ENCODE data around the gene GPC6.

The GPC6 gene

GRCh38 chr13:93727211-93728141 lies 500.9 kb downstream of the GPC6 start:
- no peak overlapping the region for H3K18ac ChIP-seq (ENCODE audit: low read length)
- WGBS (ENCODE audit: extremely low coverage, insufficient coverage, low lambda C conversion rate): no CpG with 5 or more reads among the region's 3 CpGs
- DNase-seq: peak; percentile 16

DNA sequence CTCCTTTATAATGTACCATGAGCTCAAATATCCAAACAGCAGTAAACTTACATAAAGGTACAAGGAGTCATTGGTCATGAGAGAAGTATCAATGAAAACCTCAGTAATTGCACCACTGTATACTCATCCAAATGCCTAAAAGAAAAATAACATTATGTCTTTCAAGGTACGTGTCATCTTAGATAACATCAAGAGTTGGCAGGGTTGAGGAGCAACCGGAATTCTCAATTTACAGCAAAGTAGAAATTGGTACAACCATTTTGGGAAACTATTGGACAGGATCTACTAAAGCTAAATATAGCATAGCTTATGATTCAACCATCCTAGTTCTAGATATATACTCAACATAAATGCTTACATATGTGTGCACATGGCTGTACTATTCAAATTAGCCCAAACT lies 502.8 kb downstream of the GPC6 start:
- Histone ChIP-seq H2BK120ac (ENCODE audit: low read depth, low read length) (no peak overlapping the region), H4K8ac (ENCODE audit: low read depth, low read length) (no peak overlapping the region), H3K4me3 (ENCODE audit: low read length) (no peak overlapping the region), H3K36me3 (ENCODE audit: control insufficient read depth, insufficient read depth, low read length) (no peaks in the 10 kb centered on the region), H3K79me2 (ENCODE audit: control insufficient read depth, insufficient read depth, low read length) (no peaks in the 10 kb centered on the region), H4K5ac (ENCODE audit: low read length) (no peak overlapping the region), H2BK15ac (replicated peaks; ENCODE audit: low read depth) (no peak overlapping the region), H3K4ac (ENCODE audit: low read depth, low read length) (no peak overlapping the region), H2AK5ac (ENCODE audit: low read length) (no peak overlapping the region), H3K27me3 (ENCODE audit: insufficient read depth, low read length, poor library complexity) (no peaks in the 10 kb centered on the region), H3K23ac (ENCODE audit: low read length) (no peak overlapping the region), H3K4me1 (ENCODE audit: control insufficient read depth, low read depth, low read length) (no peaks in the 10 kb centered on the region), H3K56ac (ENCODE audit: low read length) (no peak overlapping the region), H3K27ac (ENCODE audit: low read depth, low read length) (no peak overlapping the region), H3K18ac (ENCODE audit: low read length) (no peak overlapping the region), H3K4me2 (ENCODE audit: low read length) (no peak overlapping the region), H3K79me1 (ENCODE audit: low read length) (peaks cover 1% of the 10 kb centered on the region), H3K9ac (ENCODE audit: low read length) (no peak overlapping the region), H2BK5ac (ENCODE audit: low read length) (no peak overlapping the region)
- no CpG with 5 or more reads among the region's 2 CpGs for WGBS (ENCODE audit: extremely low coverage, insufficient coverage, low lambda C conversion rate)
- no peak for DNase-seq

More at GRCh38 chr13:93727211-93728141, 500.9 kb downstream of the GPC6 start:
- Histone ChIP-seq H3K4ac (ENCODE audit: low read depth, low read length) (no peak overlapping the region), H3K4me1 (ENCODE audit: control insufficient read depth, low read depth, low read length) (no peaks in the 10 kb centered on the region), H4K8ac (ENCODE audit: low read depth, low read length) (no peak overlapping the region), H3K56ac (ENCODE audit: low read length) (no peak overlapping the region), H3K27ac (ENCODE audit: low read depth, low read length) (no peak overlapping the region), H3K4me3 (ENCODE audit: low read length) (no peak overlapping the region), H3K79me2 (ENCODE audit: control insufficient read depth, insufficient read depth, low read length) (no peaks in the 10 kb centered on the region), H3K23ac (ENCODE audit: low read length) (no peak overlapping the region), H4K5ac (ENCODE audit: low read length) (no peak overlapping the region), H2BK5ac (ENCODE audit: low read length) (no peak overlapping the region), H2BK120ac (ENCODE audit: low read depth, low read length) (no peak overlapping the region), H3K27me3 (ENCODE audit: insufficient read depth, low read length, poor library complexity) (no peaks in the 10 kb centered on the region), H3K4me2 (ENCODE audit: low read length) (no peak overlapping the region), H3K36me3 (ENCODE audit: control insufficient read depth, insufficient read depth, low read length) (no peaks in the 10 kb centered on the region), H2BK15ac (replicated peaks; ENCODE audit: low read depth) (no peak overlapping the region), H3K9ac (ENCODE audit: low read length) (no peak overlapping the region), H2AK5ac (ENCODE audit: low read length) (no peak overlapping the region), H3K79me1 (ENCODE audit: low read length) (peaks cover 1% of the 10 kb centered on the region)

DNA sequence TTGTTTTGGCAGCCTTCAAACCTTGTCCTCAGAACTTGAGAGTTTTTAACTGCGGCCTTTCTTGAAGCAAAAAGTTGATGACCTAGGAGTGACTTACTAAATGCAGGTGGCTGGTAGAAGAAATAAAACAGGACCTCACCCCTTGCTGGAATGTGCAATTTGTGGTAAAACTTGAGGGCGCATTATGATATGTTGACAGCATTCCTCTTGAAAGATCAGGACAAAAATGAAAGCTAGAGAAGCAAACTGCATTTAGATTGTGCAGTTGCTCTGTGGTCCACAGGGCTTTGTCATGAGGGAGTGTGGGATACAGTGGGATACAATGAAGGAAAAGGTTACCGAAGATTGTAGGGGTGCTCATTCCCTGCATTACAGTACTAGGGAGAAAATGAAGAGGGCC lies 504.2 kb downstream of the GPC6 start:
- WGBS (ENCODE audit: extremely low coverage, insufficient coverage, low lambda C conversion rate): no CpG with 5 or more reads among the region's 3 CpGs
- no peak overlapping the region for H2BK120ac ChIP-seq (ENCODE audit: low read depth, low read length)
- no peak overlapping the region for H3K18ac ChIP-seq (ENCODE audit: low read length)
- no peak for DNase-seq
- H2AK5ac ChIP-seq (ENCODE audit: low read length): no peak overlapping the region
- no peak overlapping the region for H4K5ac ChIP-seq (ENCODE audit: low read length)
- H2BK15ac ChIP-seq (replicated peaks; ENCODE audit: low read depth): no peak overlapping the region
- H3K4me3 ChIP-seq (ENCODE audit: low read length): no peak overlapping the region
- no peaks in the 10 kb centered on the region for H3K4me1 ChIP-seq (ENCODE audit: control insufficient read depth, low read depth, low read length)
- H3K36me3 ChIP-seq (ENCODE audit: control insufficient read depth, insufficient read depth, low read length): no peaks in the 10 kb centered on the region
- H4K8ac ChIP-seq (ENCODE audit: low read depth, low read length): no peak overlapping the region
- H3K79me2 ChIP-seq (ENCODE audit: control insufficient read depth, insufficient read depth, low read length): no peaks in the 10 kb centered on the region
- H3K79me1 ChIP-seq (ENCODE audit: low read length): peaks cover 1% of the 10 kb centered on the region
- no peak overlapping the region for H3K23ac ChIP-seq (ENCODE audit: low read length)
- H3K27me3 ChIP-seq (ENCODE audit: insufficient read depth, low read length, poor library complexity): no peaks in the 10 kb centered on the region
- H3K56ac ChIP-seq (ENCODE audit: low read length): no peak overlapping the region
- no peak overlapping the region for H3K27ac ChIP-seq (ENCODE audit: low read depth, low read length)
- H2BK5ac ChIP-seq (ENCODE audit: low read length): no peak overlapping the region
- no peak overlapping the region for H3K4me2 ChIP-seq (ENCODE audit: low read length)
- no peak overlapping the region for H3K4ac ChIP-seq (ENCODE audit: low read depth, low read length)
- H3K9ac ChIP-seq (ENCODE audit: low read length): no peak overlapping the region

DNA sequence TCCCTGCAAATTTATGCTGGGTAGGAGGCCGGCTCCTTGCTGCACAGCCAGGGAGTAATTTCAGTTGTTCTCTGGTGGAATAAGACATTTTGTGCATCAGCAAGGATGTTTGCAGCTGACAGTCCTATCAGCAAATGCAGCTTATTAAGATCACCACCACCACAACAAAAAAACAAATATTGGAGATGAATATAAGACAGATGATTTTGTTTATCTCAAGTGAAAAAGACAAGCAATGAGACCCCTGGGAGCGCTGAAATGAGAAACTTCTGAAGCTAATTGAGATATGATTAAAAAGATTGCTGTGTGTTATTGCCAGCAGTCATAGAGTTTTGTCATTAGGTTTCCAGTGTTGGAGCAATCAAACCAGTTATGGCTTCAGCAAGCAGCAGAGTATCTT lies 505.6 kb downstream of the GPC6 start:
- Histone ChIP-seq H3K27ac (ENCODE audit: low read depth, low read length) (no peak overlapping the region), H4K5ac (ENCODE audit: low read length) (no peak overlapping the region), H3K79me2 (ENCODE audit: control insufficient read depth, insufficient read depth, low read length) (no peaks in the 10 kb centered on the region), H3K79me1 (ENCODE audit: low read length) (peaks cover 1% of the 10 kb centered on the region), H3K36me3 (ENCODE audit: control insufficient read depth, insufficient read depth, low read length) (no peaks in the 10 kb centered on the region), H2BK120ac (ENCODE audit: low read depth, low read length) (no peak overlapping the region), H3K18ac (ENCODE audit: low read length) (no peak overlapping the region), H2BK15ac (replicated peaks; ENCODE audit: low read depth) (no peak overlapping the region), H3K23ac (ENCODE audit: low read length) (no peak overlapping the region), H3K4me3 (ENCODE audit: low read length) (no peak overlapping the region), H4K8ac (ENCODE audit: low read depth, low read length) (no peak overlapping the region), H2AK5ac (ENCODE audit: low read length) (no peak overlapping the region), H3K4me2 (ENCODE audit: low read length) (no peak overlapping the region), H2BK5ac (ENCODE audit: low read length) (no peak overlapping the region), H3K4ac (ENCODE audit: low read depth, low read length) (no peak overlapping the region), H3K56ac (ENCODE audit: low read length) (no peak overlapping the region), H3K9ac (ENCODE audit: low read length) (no peak overlapping the region), H3K4me1 (ENCODE audit: control insufficient read depth, low read depth, low read length) (no peaks in the 10 kb centered on the region), H3K27me3 (ENCODE audit: insufficient read depth, low read length, poor library complexity) (no peaks in the 10 kb centered on the region)
- no CpG with 5 or more reads among the region's 2 CpGs for WGBS (ENCODE audit: extremely low coverage, insufficient coverage, low lambda C conversion rate)
- DNase-seq: no peak

- Histone ChIP-seq H3K23ac (ENCODE audit: low read length) (no peak overlapping the region), H3K56ac (ENCODE audit: low read length) (no peak overlapping the region), H4K5ac (ENCODE audit: low read length) (no peak overlapping the region), H3K4me3 (ENCODE audit: low read length) (no peak overlapping the region), H4K8ac (ENCODE audit: low read depth, low read length) (no peak overlapping the region), H2BK5ac (ENCODE audit: low read length) (no peak overlapping the region), H3K36me3 (ENCODE audit: control insufficient read depth, insufficient read depth, low read length) (no peaks in the 10 kb centered on the region), H3K27me3 (ENCODE audit: insufficient read depth, low read length, poor library complexity) (no peaks in the 10 kb centered on the region), H2AK5ac (ENCODE audit: low read length) (no peak overlapping the region), H3K79me1 (ENCODE audit: low read length) (no peaks in the 10 kb centered on the region), H3K4me1 (ENCODE audit: control insufficient read depth, low read depth, low read length) (no peaks in the 10 kb centered on the region), H3K9ac (ENCODE audit: low read length) (no peak overlapping the region), H2BK120ac (ENCODE audit: low read depth, low read length) (no peak overlapping the region), H3K27ac (ENCODE audit: low read depth, low read length) (no peak overlapping the region), H3K4me2 (ENCODE audit: low read length) (no peak overlapping the region), H3K79me2 (ENCODE audit: control insufficient read depth, insufficient read depth, low read length) (no peaks in the 10 kb centered on the region), H3K4ac (ENCODE audit: low read depth, low read length) (no peak overlapping the region), H3K18ac (ENCODE audit: low read length) (no peak overlapping the region), H2BK15ac (replicated peaks; ENCODE audit: low read depth) (no peak overlapping the region)
- no peak for DNase-seq
Measured at GRCh38 chr13:93736081-93736480, 509.5 kb downstream of the GPC6 start.

DNA sequence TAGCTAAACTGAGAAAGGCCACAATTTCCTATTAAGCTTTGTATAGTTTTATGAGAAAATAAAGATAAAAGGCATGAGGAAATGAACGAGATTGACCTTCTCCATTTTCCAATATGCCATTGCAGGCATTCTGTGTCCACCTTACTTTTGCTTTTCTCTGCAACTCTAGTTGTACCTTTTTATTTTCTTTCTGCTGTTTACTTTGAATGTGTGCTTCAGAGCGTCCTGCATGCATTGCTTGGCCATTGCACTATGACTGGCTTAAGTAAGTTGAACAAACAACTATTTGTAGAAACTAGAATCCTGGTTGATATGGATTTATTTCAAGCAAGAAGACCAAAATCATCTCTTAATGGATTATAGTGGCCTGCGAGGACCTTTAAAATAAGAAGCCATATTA lies 510.3 kb downstream of the GPC6 start:
- no peaks in the 10 kb centered on the region for H3K4me1 ChIP-seq (ENCODE audit: control insufficient read depth, low read depth, low read length)
- no peak for DNase-seq

More for the DNA sequence above, 510.3 kb downstream of the GPC6 start:
- Histone ChIP-seq H3K36me3 (ENCODE audit: control insufficient read depth, insufficient read depth, low read length) (no peaks in the 10 kb centered on the region), H3K27ac (ENCODE audit: low read depth, low read length) (no peak overlapping the region), H3K79me1 (ENCODE audit: low read length) (no peaks in the 10 kb centered on the region), H4K5ac (ENCODE audit: low read length) (no peak overlapping the region), H2BK120ac (ENCODE audit: low read depth, low read length) (no peak overlapping the region), H3K9ac (ENCODE audit: low read length) (no peak overlapping the region), H3K23ac (ENCODE audit: low read length) (no peak overlapping the region), H2AK5ac (ENCODE audit: low read length) (no peak overlapping the region), H2BK5ac (ENCODE audit: low read length) (no peak overlapping the region), H3K56ac (ENCODE audit: low read length) (no peak overlapping the region), H3K79me2 (ENCODE audit: control insufficient read depth, insufficient read depth, low read length) (no peaks in the 10 kb centered on the region), H3K4me2 (ENCODE audit: low read length) (no peak overlapping the region), H3K4ac (ENCODE audit: low read depth, low read length) (no peak overlapping the region), H2BK15ac (replicated peaks; ENCODE audit: low read depth) (no peak overlapping the region), H3K27me3 (ENCODE audit: insufficient read depth, low read length, poor library complexity) (no peaks in the 10 kb centered on the region), H3K18ac (ENCODE audit: low read length) (no peak overlapping the region), H4K8ac (ENCODE audit: low read depth, low read length) (no peak overlapping the region), H3K4me3 (ENCODE audit: low read length) (no peak overlapping the region)
- no CpG with 5 or more reads among the region's 3 CpGs for WGBS (ENCODE audit: extremely low coverage, insufficient coverage, low lambda C conversion rate)

All from mesendoderm (in vitro differentiated cells).